GM19035 (cell line): ENCODE results near the gene SLITRK3.
"Not testable (repeated sequence)": the region's sequence is repeated elsewhere in the genome, so short reads cannot be mapped to it uniquely, and the experiment has no call there.

ENCODE experiments used
- ATAC-seq: cut with Tn5 transposase; IDR thresholded peaks from one replicate; pipeline ENCODE4 v1.9.1; 2021; ENCODE audit not compliant: unreplicated experiment

Gene SLITRK3

DNA sequence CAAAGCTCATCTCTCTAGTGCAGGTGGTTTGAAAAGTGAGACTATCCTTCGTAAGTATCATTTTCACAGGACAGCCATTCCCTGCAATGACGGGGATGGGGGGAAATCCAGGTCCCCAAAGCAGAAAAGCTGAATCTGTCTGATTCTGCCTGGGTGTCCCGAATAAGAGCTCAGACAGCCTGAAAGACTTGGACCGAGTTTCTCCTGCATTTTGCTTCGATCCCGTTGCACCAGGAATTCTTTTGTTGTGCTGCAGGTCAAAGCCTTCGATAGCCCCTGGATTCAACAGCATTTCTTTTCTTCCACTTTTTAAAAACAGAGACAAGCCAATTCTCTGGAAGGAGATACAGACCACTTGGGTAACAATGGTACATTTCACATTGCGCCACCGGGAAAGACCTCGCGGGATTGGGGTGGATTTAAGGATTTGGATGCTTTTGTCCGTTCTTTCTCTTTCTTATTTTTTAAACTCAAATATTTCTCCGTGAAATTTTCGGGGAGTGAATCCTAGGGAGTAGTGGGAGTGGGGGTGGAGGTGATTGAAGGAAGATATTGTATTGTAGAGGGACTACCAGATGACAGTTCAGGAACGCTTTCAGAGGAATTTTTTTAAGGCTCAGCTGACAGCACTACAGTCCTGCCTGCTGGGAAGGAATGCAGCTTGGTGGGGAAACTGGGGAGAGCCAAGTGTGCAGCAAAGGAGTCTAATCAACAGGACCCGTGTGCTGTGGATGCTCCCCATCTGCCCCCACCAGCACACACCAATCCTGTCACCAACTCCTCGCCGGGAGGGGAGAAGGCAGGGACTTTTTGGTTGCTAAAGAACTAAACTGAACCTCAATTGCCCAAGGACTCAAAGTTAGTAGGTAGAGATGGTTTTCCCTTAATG, 2.6 kb downstream of the SLITRK3 start:
- no peak for ATAC-seq

DNA sequence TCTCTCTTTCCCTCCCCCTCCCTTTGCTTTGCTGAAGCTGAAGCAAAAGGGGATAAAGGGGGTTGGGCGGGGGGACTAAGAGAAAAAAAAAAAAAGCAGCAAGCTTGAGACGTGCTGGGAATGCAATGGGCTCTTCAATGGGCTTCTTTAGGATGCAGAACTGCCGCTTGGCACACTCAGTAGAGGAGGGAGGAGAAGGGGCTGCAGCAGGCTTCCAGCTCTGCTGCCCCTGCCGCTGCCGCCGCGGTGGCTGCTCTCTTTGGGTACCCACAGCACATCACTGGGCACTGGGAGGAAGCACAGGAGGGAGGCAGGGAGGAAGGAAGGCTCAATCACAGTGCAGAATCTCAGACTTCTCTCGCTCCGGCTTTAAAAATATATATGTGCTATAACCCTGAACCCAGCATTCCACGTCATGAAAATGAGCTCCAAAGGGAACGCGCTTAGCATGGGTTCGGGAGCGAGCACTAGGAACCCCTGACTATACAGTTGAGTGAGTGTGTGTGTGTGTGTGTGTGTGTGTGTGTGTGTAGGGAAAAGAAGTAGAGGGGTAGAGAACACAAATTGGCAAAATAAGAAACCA, 3.5 kb downstream of the SLITRK3 start:
- ATAC-seq = no peak

DNA sequence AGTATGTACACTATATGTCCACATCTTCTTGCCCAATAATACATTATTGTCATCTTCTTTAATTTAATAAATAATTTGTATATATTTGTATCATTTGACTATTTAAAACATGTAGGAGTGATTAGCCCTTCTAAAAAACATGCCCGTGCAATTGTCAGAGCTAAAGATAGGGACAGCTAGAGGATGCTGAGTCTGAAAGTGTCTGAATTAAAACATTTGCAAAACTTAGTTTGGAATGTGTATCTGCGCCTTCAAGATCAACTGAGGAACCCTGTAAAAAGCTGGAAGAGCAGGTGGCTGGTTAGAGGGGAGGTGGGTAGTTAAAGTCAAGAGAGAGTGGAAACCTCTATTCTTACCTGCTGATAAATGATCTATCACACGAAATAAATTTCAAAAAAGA, 4.7 kb downstream of the SLITRK3 start:
- ATAC-seq = no peak

DNA sequence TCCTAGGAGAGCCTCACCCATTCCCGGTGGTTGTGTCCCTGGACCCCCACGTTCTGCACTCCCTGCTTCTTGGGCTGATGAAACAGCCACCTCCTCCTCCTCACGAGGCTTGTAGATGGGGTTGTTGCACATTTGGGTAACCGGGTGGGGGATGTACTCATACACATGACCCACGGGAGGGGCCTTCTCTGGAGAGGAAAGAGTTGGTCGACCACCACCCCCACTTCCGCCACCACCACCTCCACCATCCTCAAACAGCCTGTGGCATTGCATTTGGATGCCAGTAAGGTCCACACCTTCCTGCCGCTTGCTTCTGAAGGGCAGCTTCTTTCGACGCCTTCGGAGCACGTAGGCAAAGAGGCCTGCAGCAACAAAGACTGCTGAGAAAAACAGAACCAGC, 7.7 kb downstream of the SLITRK3 start:
- ATAC-seq = no peak

DNA sequence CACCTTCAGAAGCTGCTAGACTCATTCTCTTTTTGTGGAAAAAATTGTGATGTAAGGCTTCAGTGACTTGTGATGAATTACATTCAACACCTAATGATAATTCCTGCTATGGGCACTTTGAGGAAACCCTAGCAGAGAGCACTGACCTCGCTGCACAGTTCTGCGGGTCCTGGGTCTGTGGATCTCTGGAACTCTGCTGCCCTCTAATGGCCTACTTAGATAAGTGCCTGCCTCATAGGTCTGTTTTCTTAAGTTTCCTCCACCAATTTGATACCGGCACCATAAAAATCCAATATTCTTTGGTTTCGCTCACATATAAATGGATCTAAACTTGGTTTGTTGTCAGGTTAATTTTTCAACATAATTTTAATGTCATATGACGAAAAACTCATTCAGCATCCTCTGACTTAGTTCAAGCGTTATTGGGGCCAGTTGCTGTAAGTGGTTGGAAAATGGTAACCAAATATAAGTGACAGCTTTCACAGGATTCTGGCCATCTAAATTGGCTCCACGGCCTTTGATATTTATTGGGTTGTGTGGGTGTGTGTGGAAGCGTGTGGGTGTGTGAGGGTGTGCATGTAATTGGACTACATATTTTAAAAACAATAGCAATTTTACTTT, 10.4 kb downstream of the SLITRK3 start:
- ATAC-seq = peak; percentile 99

DNA sequence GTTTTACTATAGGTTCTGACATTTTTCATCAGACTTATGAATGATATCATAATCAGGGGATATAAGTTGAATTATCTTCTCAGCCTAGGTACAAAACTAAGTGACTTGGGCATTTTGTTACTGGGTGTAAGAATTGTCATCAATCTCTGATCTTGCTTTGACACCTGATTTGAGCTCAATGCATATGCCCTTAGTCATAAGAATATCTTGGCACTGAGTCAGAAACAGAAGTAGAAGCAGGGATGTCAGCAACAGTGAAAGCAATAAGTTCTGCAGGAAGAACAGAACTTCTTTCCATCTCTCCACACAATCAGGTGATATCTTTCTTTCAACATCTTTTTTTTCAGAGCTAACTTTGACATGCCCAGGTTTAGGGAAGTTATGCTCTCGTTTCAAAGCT, 14.6 kb downstream of the SLITRK3 start:
- ATAC-seq = no peak

DNA sequence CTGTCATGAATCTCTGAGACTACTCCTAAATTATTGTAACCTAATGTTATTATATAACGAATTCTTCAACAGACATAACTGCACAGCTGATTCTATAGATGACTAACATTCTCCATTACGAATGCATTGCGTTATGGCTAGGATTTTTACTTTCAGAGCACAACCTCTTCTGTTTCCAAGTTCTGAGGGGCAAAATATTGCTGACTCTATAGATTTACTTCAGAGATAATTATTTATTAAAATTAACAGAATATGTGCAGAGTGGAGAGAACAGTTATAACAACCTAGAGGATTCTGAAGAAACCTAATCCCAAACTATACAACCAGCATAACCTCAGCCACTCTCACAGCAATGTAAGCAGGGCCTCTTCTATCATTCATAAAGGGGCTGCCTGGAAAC, 25.9 kb downstream of the SLITRK3 start:
- ATAC-seq = no peak

DNA sequence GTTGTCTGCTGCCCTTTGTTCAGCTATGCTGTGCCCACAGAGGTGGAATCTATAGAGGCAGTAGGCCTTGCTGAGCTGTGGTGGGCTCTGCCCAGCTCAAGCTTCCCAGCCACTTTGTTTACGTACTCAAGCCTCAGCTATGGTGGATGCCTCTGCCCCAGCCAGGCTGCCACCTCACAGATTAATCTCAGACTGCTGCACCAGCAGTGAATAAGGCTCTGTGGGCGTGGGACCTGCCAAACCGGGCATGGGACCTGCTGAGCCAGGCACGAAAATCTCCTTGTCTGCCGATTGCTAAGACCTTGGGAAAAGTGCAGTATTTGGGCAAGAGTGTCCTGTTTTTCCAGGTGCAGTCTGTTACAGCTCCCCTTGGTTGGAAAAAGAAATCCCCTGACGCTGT, 26.8 kb downstream of the SLITRK3 start:
- no peak for ATAC-seq

DNA sequence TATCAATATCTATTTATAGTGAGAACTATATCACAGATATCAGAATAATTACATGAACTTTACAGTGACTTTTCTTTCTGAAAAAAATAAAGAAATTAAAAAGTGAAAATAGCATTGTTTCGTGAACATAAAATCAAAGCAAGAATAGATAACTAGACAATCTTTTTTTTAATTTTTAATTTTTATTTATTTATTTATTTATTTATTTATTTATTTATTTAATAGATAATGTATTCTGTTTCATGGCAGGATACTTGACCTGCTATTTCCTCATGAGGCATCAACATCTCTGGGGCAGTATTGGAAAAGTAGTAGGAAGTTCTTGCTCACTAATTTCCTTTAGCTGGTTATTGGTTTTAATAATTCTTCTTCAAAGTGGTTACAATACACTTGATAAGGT, 33.3 kb downstream of the SLITRK3 start:
- ATAC-seq = no peak

DNA sequence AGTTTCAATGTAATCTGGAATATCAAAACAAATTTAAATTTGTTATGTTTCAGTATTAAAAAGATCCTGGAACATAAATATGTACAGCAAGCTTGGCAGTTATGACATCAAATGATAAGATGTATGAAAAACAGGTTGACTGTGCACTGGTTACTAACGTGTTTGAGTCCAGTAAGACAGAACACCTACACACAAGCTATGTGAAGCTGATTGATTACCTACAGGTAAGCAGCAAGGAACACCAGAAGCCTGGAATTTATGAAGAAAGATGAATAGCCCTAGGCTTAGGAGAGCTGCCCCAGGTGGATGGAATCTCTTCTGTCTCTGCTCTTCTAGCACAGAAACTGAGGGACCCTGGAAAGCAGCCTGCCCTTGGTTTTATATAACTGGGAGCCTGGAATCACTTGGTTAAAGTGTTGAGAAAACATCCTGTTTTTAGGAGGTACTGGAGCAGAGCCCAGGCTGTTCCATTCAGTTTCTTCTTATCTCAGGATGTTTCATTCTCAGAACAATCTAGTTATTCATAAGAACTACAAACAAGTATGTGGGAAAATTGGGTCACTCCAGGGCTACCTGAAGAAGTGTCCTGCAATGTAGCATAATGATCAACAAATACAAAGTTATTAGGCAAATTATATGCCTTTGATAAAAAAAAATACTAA, 36.3 kb downstream of the SLITRK3 start:
- ATAC-seq = no peak

DNA sequence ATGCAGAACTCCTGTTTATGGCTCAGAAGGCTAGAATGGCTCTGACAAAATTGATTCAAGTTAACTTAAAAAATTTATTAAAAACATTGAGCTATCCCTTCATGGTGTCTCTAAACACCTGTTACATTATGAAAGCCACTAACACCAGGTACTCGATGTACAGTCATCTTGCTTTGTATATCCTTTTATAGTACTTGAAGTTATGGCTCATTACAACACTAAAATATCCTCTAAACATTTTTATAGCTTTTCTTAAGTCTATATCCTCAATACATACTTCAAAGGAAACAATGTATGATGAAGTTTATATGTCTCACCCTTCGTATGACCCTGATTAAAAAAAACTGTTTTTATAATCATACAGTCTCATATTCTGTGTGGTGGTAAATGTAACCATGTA, 38.2 kb downstream of the SLITRK3 start:
- no peak for ATAC-seq

DNA sequence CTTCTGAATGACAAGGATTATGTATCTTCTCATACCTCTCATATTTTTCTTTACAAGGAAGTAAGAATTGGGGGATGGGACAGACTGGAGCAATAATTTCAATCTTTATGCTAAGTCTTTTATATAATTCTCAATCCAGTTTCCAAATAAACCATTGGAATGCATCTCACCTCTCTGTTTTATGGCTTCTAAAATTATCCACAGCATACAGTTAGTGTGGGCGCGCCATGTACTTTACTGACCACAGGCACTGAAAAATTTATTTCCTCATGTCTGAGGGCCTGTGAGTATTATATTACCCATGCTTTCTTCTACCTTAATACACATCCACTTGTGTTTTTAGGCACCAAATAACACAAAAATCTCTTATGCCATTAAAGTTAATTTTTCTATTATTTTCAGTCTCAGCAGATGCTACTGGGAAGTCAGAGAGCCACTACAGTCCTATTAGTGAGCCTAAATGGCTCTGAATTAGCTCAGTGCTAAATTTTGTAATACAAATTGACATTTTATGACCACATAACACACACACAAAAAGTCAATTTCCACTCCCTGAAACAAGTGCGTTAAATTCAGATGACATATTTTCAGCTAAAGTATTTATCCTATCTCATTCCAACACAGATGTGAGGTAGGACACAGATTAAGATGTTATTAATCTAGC, 39.3 kb downstream of the SLITRK3 start:
- ATAC-seq = no peak

DNA sequence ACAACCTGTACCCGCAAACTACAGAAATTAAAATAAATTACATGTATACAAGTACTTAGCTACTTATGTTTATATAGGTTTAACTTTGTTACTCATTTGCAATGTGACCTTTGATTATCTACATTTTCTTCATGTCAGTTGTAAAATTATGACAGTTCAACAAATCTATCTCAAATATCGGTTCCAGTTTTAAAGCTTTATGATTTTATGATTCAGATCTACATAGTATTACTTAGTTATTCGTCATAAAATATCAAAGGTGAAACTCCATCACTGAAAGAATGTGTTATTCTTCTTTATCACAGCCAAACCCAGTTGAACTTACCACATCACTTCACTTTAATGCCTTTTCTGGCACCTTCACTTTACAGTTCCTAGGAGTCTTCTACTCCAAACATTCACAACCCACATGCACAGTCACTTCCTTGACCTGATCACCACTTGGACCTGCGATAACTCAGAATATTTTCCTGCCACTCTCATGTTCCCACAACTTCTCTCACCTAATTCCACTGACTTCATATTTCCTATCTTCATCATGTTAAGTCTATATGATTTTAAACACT, 47.2 kb downstream of the SLITRK3 start:
- no peak for ATAC-seq

DNA sequence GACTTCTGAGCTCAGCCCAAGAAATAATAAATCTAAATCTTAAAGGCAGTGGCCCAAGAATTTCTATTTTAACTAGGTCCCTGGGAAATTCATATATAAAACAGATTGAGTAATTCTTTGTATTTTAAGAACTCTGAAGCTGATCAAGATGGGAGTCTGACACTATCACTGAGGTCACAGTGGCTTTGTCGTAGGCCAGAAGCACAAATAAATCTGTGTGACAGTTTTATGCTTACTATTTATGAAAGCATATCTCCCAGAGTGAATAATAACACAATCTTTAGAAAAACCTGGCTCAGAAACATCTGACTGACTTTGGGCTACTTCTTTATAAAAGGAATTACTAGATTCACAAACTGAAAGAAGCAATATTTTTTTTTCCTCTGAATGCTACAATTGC, 51.9 kb downstream of the SLITRK3 start:
- ATAC-seq = no peak

DNA sequence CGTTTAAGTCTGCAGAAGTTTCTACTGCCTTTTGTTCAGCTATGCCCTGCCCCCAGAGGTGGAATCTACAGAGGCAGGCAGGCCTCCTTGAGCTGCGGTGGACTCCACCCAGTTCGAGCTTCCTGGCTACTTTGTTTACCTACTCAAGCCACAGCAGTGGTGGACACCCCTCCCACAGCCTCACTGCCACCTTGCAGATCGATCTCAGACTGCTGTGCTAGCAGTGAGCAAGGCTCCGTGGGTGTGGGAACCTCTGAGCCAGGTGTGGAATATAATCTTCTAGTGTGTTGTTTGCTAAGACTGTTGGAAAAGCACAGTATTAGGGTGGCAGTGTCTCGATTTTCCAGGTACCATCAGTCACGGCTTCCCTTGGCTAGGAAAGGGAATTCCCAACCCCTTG, 56.3 kb downstream of the SLITRK3 start:
- not testable (repeated sequence) for ATAC-seq
